A549 (cell line): ENCODE results near the gene PHLDA1. TPM values are rescaled to one million over a fixed set of nuclear protein-coding genes. Genes with fewer than 3 reads are reported as not detected.

Experiments
- ATAC-seq, 2 experiments: fragments of 200-7000 bp in 1 of 2; fragments of >200 bp in 1 of 2; cut with Nextera tagmentation in 1 of 2; cut with Tn5 transposase in 1 of 2; 3 replicates each; pipeline versions ENCODE4 v1.8.0 to v1.9.1; 2018 to 2020; ENCODE audit warnings: mild to moderate bottlenecking in 1 of 2, moderate library complexity in 1 of 2
- CTCF ChIA-PET: fragments of 300-600 bp; sonication (Branson Sonifier 250); formaldehyde crosslinking; extraction: SDS; loops from one replicate; lab custom pipeline; 2021; ENCODE audit warnings: antibody characterized with exemption, inconsistent platforms; lab: Yijun Ruan, JAX
- POLR2A ChIA-PET: fragments of 350-600 bp; formaldehyde crosslinking; extraction: SDS; loops from one replicate; lab custom pipeline; 2021; ENCODE audit warnings: antibody characterized with exemption, inconsistent platforms; lab: Yijun Ruan, JAX
- DNase-seq, 2 experiments: peaks; one replicate each; pipeline versions ENCODE4 v3.0.0 to v3.0.0-alpha.2; 2011 to 2016; ENCODE audit warnings: low read depth in 1 of 2, low spot score in 1 of 2
- FAIRE-seq: peaks from 2 replicates; lab custom pipeline; 2011; peaks lifted over from hg19 to GRCh38; lab: Jason Lieb, UNC
- H3K27ac ChIP-seq, 2 experiments: fragments of >200 bp; sonication (Bioruptor Twin); formaldehyde crosslinking; 3 replicates each; pipeline ENCODE4 v1.5.1; 2016 to 2017
- H3K4me1 ChIP-seq: fragments of >200 bp; sonication (Bioruptor Twin); formaldehyde crosslinking; 3 replicates; pipeline ENCODE4 v1.6.1; 2016
- H3K4me2 ChIP-seq: fragments of >200 bp; sonication (Bioruptor Twin); formaldehyde crosslinking; 3 replicates; pipeline ENCODE4 v1.6.1; 2016
- H3K4me3 ChIP-seq: fragments of >200 bp; sonication (Bioruptor Twin); formaldehyde crosslinking; 3 replicates; pipeline ENCODE4 v1.5.1; 2016
- H3K9me3 ChIP-seq: fragments of >200 bp; sonication (Bioruptor Twin); formaldehyde crosslinking; 3 replicates; pipeline ENCODE4 v1.6.1; 2016
- ATOH8 ChIP-seq: fragments of 250-450 bp; sonication (Bioruptor Pico); IDR thresholded peaks from 2 replicates; pipeline ENCODE4 v1.5.0; 2020; ENCODE audit warnings: low read depth, mild to moderate bottlenecking, moderate library complexity
- CBX2 ChIP-seq: fragments of 200-600 bp; sonication (generic); IDR thresholded peaks from 2 replicates; pipeline ENCODE4 v1.6.1; 2016; ENCODE audit warnings: low read depth, mild to moderate bottlenecking, borderline replicate concordance
- CBX8 ChIP-seq: fragments of 200-600 bp; sonication (generic); IDR thresholded peaks from 2 replicates; pipeline ENCODE4 v1.6.1; 2016
- CEBPB ChIP-seq, 2 experiments: fragments of >200 bp in 1 of 2; sonication (Bioruptor Twin) in 1 of 2; formaldehyde crosslinking in 1 of 2; IDR thresholded peaks; 2 replicates each; pipeline ENCODE4 v1.6.1; 2012 to 2016
- CTCF ChIP-seq: fragments of >200 bp; sonication (Bioruptor Twin); formaldehyde crosslinking; IDR thresholded peaks from 3 replicates; pipeline ENCODE4 v1.5.1; 2016
- FOSB ChIP-seq: fragments of 250-450 bp; sonication (Bioruptor Pico); IDR thresholded peaks from 2 replicates; pipeline ENCODE4 v1.5.0; 2020; ENCODE audit warnings: mild to moderate bottlenecking, moderate library complexity
- GATA3 ChIP-seq: IDR thresholded peaks from 2 replicates; pipeline ENCODE4 v1.6.1; 2012; ENCODE audit warnings: borderline replicate concordance
- HDAC2 ChIP-seq: fragments of 200-600 bp; sonication (generic); IDR thresholded peaks from 2 replicates; pipeline ENCODE4 v1.6.1; 2016
- HES2 ChIP-seq: fragments of >200 bp; sonication (Bioruptor Twin); formaldehyde crosslinking; IDR thresholded peaks from 2 replicates; pipeline ENCODE4 v1.6.1; 2016
- HEYL ChIP-seq: fragments of 250-450 bp; sonication (Bioruptor Pico); IDR thresholded peaks from 2 replicates; pipeline ENCODE4 v1.8.0; 2021; ENCODE audit warnings: mild to moderate bottlenecking, moderate library complexity
- HOXA7 ChIP-seq: fragments of 250-450 bp; sonication (Bioruptor Pico); IDR thresholded peaks from 2 replicates; pipeline ENCODE4 v1.5.0; 2020; ENCODE audit warnings: mild to moderate bottlenecking, moderate library complexity
- HOXB13 ChIP-seq: fragments of 250-450 bp; sonication (Bioruptor Pico); IDR thresholded peaks from 2 replicates; pipeline ENCODE4 v1.5.0; 2020; ENCODE audit warnings: low read depth, mild to moderate bottlenecking, moderate library complexity
- JUN ChIP-seq, 2 experiments: fragments of >200 bp; sonication (Bioruptor Twin); formaldehyde crosslinking; IDR thresholded peaks; 2 replicates in 1 of 2; 3 replicates in 1 of 2; pipeline ENCODE4 v1.6.1; 2016 to 2017
- JUNB ChIP-seq: fragments of >200 bp; sonication (Bioruptor Twin); formaldehyde crosslinking; IDR thresholded peaks from 2 replicates; pipeline ENCODE4 v1.6.1; 2016
- MAFK ChIP-seq: fragments of 450-650 bp; IDR thresholded peaks from 2 replicates; pipeline ENCODE4 v1.6.1; 2014; ENCODE audit not compliant: partially characterized antibody
- MAZ ChIP-seq: fragments of 150-350 bp; IDR thresholded peaks from 2 replicates; pipeline ENCODE4 v1.6.1; 2014; ENCODE audit warnings: antibody characterized with exemption, low read depth, low read length, borderline replicate concordance
- NFE2L2 ChIP-seq: fragments of 150-350 bp; conservative IDR thresholded peaks from 2 replicates; pipeline ENCODE4 v1.6.1; 2014; ENCODE audit warnings: low read length
- NR3C1 ChIP-seq: fragments of >200 bp; sonication (Bioruptor Twin); formaldehyde crosslinking; IDR thresholded peaks from 3 replicates; pipeline ENCODE4 v1.6.1; 2017
- PBX3 ChIP-seq: IDR thresholded peaks from 2 replicates; pipeline ENCODE4 v1.6.1; 2012
- PHF8 ChIP-seq: fragments of 200-600 bp; sonication (generic); IDR thresholded peaks from 2 replicates; pipeline ENCODE4 v1.6.1; 2016; ENCODE audit warnings: low read depth, mild to moderate bottlenecking, antibody characterized with exemption, moderate library complexity, borderline replicate concordance
- POLR2A ChIP-seq: IDR thresholded peaks from 2 replicates; pipeline ENCODE4 v1.6.1; 2012; ENCODE audit warnings: mild to moderate bottlenecking, low read length
- POLR2AphosphoS2 ChIP-seq: conservative IDR thresholded peaks from 2 replicates; pipeline ENCODE4 v1.6.1; 2012; ENCODE audit warnings: low read length, improper control_type of control experiment, inconsistent platforms
- RARB ChIP-seq: fragments of 250-450 bp; sonication (Bioruptor Pico); IDR thresholded peaks from 2 replicates; pipeline ENCODE4 v1.8.0; 2021; ENCODE audit warnings: mild to moderate bottlenecking, moderate library complexity
- RCOR1 ChIP-seq: fragments of 150-350 bp; IDR thresholded peaks from 2 replicates; pipeline ENCODE4 v1.6.1; 2014; ENCODE audit warnings: antibody characterized with exemption, low read length, low read depth
- RFX5 ChIP-seq: fragments of 450-650 bp; IDR thresholded peaks from 2 replicates; pipeline ENCODE4 v1.7.1; 2014; ENCODE audit warnings: antibody characterized with exemption, mild to moderate bottlenecking, moderate library complexity
- TP53 ChIP-seq: fragments of 250-450 bp; sonication (Bioruptor Pico); IDR thresholded peaks from 2 replicates; pipeline ENCODE4 v1.5.0; 2021; ENCODE audit warnings: mild to moderate bottlenecking, moderate library complexity
- ZNF302 ChIP-seq: fragments of 250-450 bp; sonication (Bioruptor Pico); IDR thresholded peaks from 2 replicates; pipeline ENCODE4 v1.9.0; 2021; ENCODE audit warnings: inconsistent platforms, mild to moderate bottlenecking, moderate library complexity
- ZSCAN20 ChIP-seq: fragments of 250-450 bp; sonication (Bioruptor Pico); IDR thresholded peaks from 2 replicates; pipeline ENCODE4 v1.8.0; 2022; ENCODE audit warnings: mild to moderate bottlenecking, moderate library complexity
- WGBS: methylation state at CpG from one replicate; pipeline ENCODE4 v1.1.6; 2017; ENCODE audit errors: missing lambda C conversion rate; 5-methylcytosine and 5-hydroxymethylcytosine counted together
- polyA plus RNA-seq, 4 experiments: library from polyadenylated mRNA; depleted of rRNA in 3 of 4; stranded (reverse); fragments of >200 nt; fragmentation: RNase III in 1 of 4; extraction: RNeasy Plus Mini Kit Qiagen cat#74134 plus additional on column Dnase treatment in 1 of 4; gene quantifications; 2 replicates in 3 of 4; 3 replicates in 1 of 4; pipeline ENCODE4 v1.2.3, GENCODE V29; 2011 to 2017

The PHLDA1 gene
- polyA plus RNA-seq, 2 of the 4 experiments (the other 2 are of a cell fraction) = 43.1 to 71.6 TPM

GRCh38 chr12:76078748-76079147, 47.2 kb upstream of the PHLDA1 start:
- no peak overlapping the region for H3K27ac ChIP-seq
- peaks cover 56% of the 10 kb centered on the region for H3K4me1 ChIP-seq
- TF ChIP-seq NR3C1 (no peak), HOXB13 (CRISPR knock-in tag) (no peak), MAZ (no peak), JUN (IDR thresholded peaks at IDR 0.05) (no peak), CBX8 (no peak), POLR2AphosphoS2 (no peak), MAFK (no peak), POLR2A (no peak), TP53 (CRISPR knock-in tag) (no peak)
- POLR2A ChIA-PET = no interaction called here
- 76% methylated on average over 2 of the region's 2 CpGs for WGBS
- FAIRE-seq (no peak), ATAC-seq (no peak), DNase-seq (no peak)
- no peak overlapping the region for H3K4me3 ChIP-seq
- H3K4me2 ChIP-seq = no peak overlapping the region
- CTCF ChIA-PET = interaction anchor here (0.9 to 2.0 kb wide), 3 partner anchors 270 to 593 kb away, joined by 3 to 4 read pairs (median 3); partner anchors contain the start of gene BBS10
- H3K9me3 ChIP-seq = peaks cover 7% of the 10 kb centered on the region; the same call in 1 of the 3 replicates

GRCh38 chr12:76075448-76075847, 43.9 kb upstream of the PHLDA1 start:
- ChIA-PET CTCF (interaction anchor here (1.2 kb wide), 1 partner anchor 272 kb away, joined by 3 read pairs; no protein-coding TSS in a partner anchor), POLR2A (interaction anchor here (0.8 kb wide), 1 partner anchor 9 kb away, joined by 3 read pairs; the partner anchor contains the start of gene NAP1L1)
- FAIRE-seq (no peak), ATAC-seq (no peak), DNase-seq (no peak)
- no peak overlapping the region for H3K27ac ChIP-seq
- H3K4me1 ChIP-seq = peaks cover 47% of the 10 kb centered on the region
- H3K4me2 ChIP-seq = no peak overlapping the region
- H3K9me3 ChIP-seq = peaks cover 7% of the 10 kb centered on the region; the same call in 1 of the 3 replicates
- TF ChIP-seq MAFK (peak; percentile 55), CTCF (no peak), NFE2L2 (no peak), HES2 (no peak), ZNF302 (no peak), RARB (CRISPR knock-in tag) (no peak), RCOR1 (no peak), JUNB (no peak), FOSB (no peak)
- 94% methylated on average over 1 of the region's 1 CpG for WGBS
- H3K4me3 ChIP-seq = no peak overlapping the region

- no peak for DNase-seq
- WGBS = 90% methylated on average over 1 of the region's 1 CpG
- Histone ChIP-seq H3K4me3 (no peak overlapping the region), H3K27ac (no peak overlapping the region), H3K4me1 (peaks cover 53% of the 10 kb centered on the region), H3K4me2 (no peak overlapping the region), H3K9me3 (peaks cover 7% of the 10 kb centered on the region; the same call in 1 of the 3 replicates)
- no peak for ATAC-seq
- ChIA-PET POLR2A (no interaction called here), CTCF (interaction anchor here (1.2 kb wide), 1 partner anchor 273 kb away, joined by 3 read pairs; no protein-coding TSS in a partner anchor)
- FAIRE-seq = no peak
- TF ChIP-seq ZNF302 (no peak), ATOH8 (CRISPR knock-in tag) (no peak), CTCF (no peak), PBX3 (no peak), HDAC2 (no peak), HOXA7 (no peak), HEYL (CRISPR knock-in tag) (no peak), CBX8 (no peak), CBX2 (no peak), PHF8 (no peak), ZSCAN20 (no peak), GATA3 (no peak), RCOR1 (no peak), TP53 (CRISPR knock-in tag) (no peak), CEBPB (IDR thresholded peaks at IDR 0.05) (no peak), RFX5 (no peak)
These were observed 43.2 kb upstream of the PHLDA1 start for GRCh38 chr12:76074701-76075336.
